Prostate gland (tissue), 2 donors: ENCODE measurements around the gene FAM120B. TPM values are rescaled to one million over a fixed set of nuclear protein-coding genes. Genes with fewer than 3 reads are reported as not detected.

Source experiments
- DNase-seq: peaks from one replicate; pipeline ENCODE4 v3.0.0-alpha.2; 2019; ENCODE audit warnings: low spot score
- H3K27ac ChIP-seq, 2 donors: fragments of 200-600 bp; sonication (generic); 2 replicates each; pipeline ENCODE4 v1.5.1; 2017 to 2019
- H3K27me3 ChIP-seq: fragments of 200-600 bp; sonication (generic); replicated peaks from 2 replicates; pipeline ENCODE4 v1.5.1; 2019; ENCODE audit not compliant: insufficient read depth
- H3K36me3 ChIP-seq, 2 donors: fragments of 200-600 bp; sonication (generic); 1 replicate in 1 of 2; 2 replicates in 1 of 2; pipeline versions ENCODE4 v1.5.1 to v1.8.1; 2017 to 2019
- H3K4me1 ChIP-seq: fragments of 200-600 bp; sonication (generic); replicated peaks from 2 replicates; pipeline ENCODE4 v1.5.1; 2019
- H3K4me3 ChIP-seq, 2 donors: fragments of 200-600 bp; sonication (generic); 2 replicates each; pipeline ENCODE4 v1.5.1; 2017 to 2019
- H3K9me3 ChIP-seq: fragments of 200-600 bp; sonication (generic); 2 replicates; pipeline ENCODE4 v1.5.1; 2017
- POLR2A ChIP-seq: fragments of 450-650 bp; IDR thresholded peaks from one replicate; pipeline ENCODE4 v1.6.1; 2016; ENCODE audit warnings: antibody characterized with exemption, mild to moderate bottlenecking
- POLR2AphosphoS5 ChIP-seq: sonication (generic); formaldehyde crosslinking; IDR thresholded peaks from one replicate; pipeline ENCODE4 v1.6.1; 2017; ENCODE audit warnings: antibody characterized with exemption
- whole genome bisulfite sequencing: methylation state at CpG from one replicate; pipeline ENCODE4 v1.1.5; 2018; 5-methylcytosine and 5-hydroxymethylcytosine counted together
- intact Hi-C: fragments of 100-400 bp; cut with DNase I; formaldehyde crosslinking; loops from one replicate; pipeline ENCODE4 v1.14.2; 2022
- total RNA-seq, 2 donors: library from RNA; depleted of rRNA; stranded (reverse); fragments of >200 nt; gene quantifications; one replicate each; pipeline ENCODE4 v1.1.0, GENCODE V29; 2016
- TF ChIP-seq, protein P1 (sequence below), 4 experiments: fragments of 200-600 bp in 2 of 4; fragments of 450-650 bp in 2 of 4; sonication (generic) in 2 of 4; IDR thresholded peaks; 1 replicate in 3 of 4; 2 replicates in 1 of 4; pipeline ENCODE4 v1.5.1; 2016 to 2019; ENCODE audit warnings: antibody characterized with exemption in 4 of 4, mild to moderate bottlenecking in 2 of 4, moderate library complexity in 2 of 4

Gene FAM120B
- total RNA-seq, 2 donors from 2014 or later: 28.8 to 45.0 TPM

DNA sequence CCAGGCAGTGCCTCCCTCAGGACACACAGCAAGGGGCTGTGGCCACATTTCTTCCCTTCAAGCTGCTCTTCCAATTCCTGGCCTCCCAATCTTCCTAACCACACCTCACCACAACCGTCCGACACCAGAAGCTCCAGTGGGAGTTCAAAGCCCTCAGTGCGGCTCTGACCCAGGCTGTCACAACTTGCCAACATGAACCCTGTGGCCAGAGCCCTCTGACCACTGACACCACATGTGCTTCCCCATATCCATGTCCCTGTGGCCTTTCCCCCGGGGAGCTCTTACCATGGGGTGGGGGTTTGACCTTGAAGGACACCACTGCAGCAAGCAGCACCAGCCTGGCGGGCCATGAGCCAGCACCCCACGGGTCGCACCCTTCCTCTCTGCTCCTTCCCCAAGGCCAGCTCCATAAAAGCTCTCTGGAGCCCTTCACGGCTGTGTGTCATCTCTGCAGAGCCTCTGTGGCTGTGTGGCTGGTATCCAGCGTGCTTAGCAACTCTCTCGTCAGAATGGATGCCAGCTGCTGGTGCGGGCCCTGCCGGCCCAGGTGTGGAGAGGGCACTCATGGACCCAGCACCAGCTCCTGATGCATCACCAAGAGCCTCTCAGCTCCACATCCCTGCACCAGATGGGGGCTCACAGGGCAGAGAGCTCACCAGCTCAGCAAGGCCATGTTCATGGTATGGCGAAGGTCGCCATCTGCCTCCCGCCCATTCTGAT lies 140.4 kb downstream of the FAM120B start:
- no peak overlapping the region for H3K4me3 ChIP-seq
- intact Hi-C loops: no loop called here
- WGBS: 96% methylated on average over 15 of the region's 15 CpGs
- no peaks in the 10 kb centered on the region for H3K27me3 ChIP-seq
- H3K9me3 ChIP-seq: no peaks in the 10 kb centered on the region
- DNase-seq: no peak
- no peaks in the 10 kb centered on the region for H3K36me3 ChIP-seq
- H3K4me1 ChIP-seq: no peaks in the 10 kb centered on the region
- TF ChIP-seq POLR2AphosphoS5: no peak
- TF ChIP-seq POLR2A: no peak
- TF ChIP-seq, protein P1, sequence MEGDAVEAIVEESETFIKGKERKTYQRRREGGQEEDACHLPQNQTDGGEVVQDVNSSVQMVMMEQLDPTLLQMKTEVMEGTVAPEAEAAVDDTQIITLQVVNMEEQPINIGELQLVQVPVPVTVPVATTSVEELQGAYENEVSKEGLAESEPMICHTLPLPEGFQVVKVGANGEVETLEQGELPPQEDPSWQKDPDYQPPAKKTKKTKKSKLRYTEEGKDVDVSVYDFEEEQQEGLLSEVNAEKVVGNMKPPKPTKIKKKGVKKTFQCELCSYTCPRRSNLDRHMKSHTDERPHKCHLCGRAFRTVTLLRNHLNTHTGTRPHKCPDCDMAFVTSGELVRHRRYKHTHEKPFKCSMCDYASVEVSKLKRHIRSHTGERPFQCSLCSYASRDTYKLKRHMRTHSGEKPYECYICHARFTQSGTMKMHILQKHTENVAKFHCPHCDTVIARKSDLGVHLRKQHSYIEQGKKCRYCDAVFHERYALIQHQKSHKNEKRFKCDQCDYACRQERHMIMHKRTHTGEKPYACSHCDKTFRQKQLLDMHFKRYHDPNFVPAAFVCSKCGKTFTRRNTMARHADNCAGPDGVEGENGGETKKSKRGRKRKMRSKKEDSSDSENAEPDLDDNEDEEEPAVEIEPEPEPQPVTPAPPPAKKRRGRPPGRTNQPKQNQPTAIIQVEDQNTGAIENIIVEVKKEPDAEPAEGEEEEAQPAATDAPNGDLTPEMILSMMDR (IDR thresholded peaks at IDR 0.05): no peak
- H3K27ac ChIP-seq: no peak overlapping the region

- Histone ChIP-seq H3K4me1 (no peaks in the 10 kb centered on the region), H3K9me3 (no peaks in the 10 kb centered on the region), H3K36me3 (no peaks in the 10 kb centered on the region), H3K4me3 (no peak overlapping the region), H3K27me3 (no peaks in the 10 kb centered on the region), H3K27ac (no peak overlapping the region)
- TF ChIP-seq, protein P1 (IDR thresholded peaks at IDR 0.05): no peak
- TF ChIP-seq POLR2AphosphoS5 (no peak), POLR2A (no peak)
- no peak for DNase-seq
- 96% methylated on average over 13 of the region's 14 CpGs for WGBS
- intact Hi-C loops: no loop called here
These were observed 141.0 kb downstream of the FAM120B start for GRCh38 chr6:170447561-170447930.

DNA sequence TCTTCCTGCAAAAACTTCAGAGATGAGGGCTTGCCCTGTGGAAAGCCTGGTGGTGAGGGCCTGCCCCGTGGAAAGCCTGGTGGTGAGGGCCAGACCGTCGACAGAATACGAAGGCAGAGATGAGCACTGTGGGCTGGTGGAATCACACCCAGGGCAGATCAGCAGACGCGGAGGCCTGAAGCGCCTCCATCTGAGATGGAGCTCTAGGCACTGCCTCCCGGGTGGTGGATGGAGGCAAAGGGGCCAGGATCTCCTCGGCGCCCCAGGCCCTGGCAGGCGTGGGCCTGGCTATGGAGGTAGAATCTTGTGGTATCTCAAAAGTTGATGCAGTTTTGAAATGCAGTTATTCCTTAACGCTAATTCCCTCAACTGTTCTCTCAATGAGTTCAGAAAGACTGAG lies 141.8 kb downstream of the FAM120B start:
- DNase-seq: no peak
- Histone ChIP-seq H3K27ac (no peak overlapping the region), H3K4me1 (no peaks in the 10 kb centered on the region), H3K4me3 (no peak overlapping the region), H3K27me3 (no peaks in the 10 kb centered on the region), H3K9me3 (no peaks in the 10 kb centered on the region), H3K36me3 (no peaks in the 10 kb centered on the region)
- intact Hi-C loops: no loop called here
- WGBS: 96% methylated on average over 12 of the region's 12 CpGs
- no peak for TF ChIP-seq POLR2AphosphoS5
- TF ChIP-seq, protein P1 (IDR thresholded peaks at IDR 0.05): no peak
- no peak for TF ChIP-seq POLR2A

- 77% methylated on average over 20 of the region's 20 CpGs for WGBS
- intact Hi-C loops: no loop called here
- Histone ChIP-seq H3K4me3 (no peak overlapping the region), H3K36me3 (no peaks in the 10 kb centered on the region), H3K9me3 (no peaks in the 10 kb centered on the region), H3K4me1 (no peaks in the 10 kb centered on the region), H3K27me3 (no peaks in the 10 kb centered on the region), H3K27ac (no peak overlapping the region)
- DNase-seq: no peak
- TF ChIP-seq POLR2AphosphoS5 (no peak), POLR2A (no peak)
- TF ChIP-seq, protein P1 (IDR thresholded peaks at IDR 0.05): no peak
These were observed 142.4 kb downstream of the FAM120B start for GRCh38 chr6:170448751-170449630.
